Suprapubic skin (tissue), 4 donors: ENCODE results near the gene RXFP4.

Source experiments
- POLR2A ChIP-seq, 2 donors: fragments of 450-650 bp; IDR thresholded peaks; one replicate each; pipeline ENCODE4 v1.6.1; 2017; ENCODE audit warnings: antibody characterized with exemption in 2 of 2, mild to moderate bottlenecking in 2 of 2, moderate library complexity in 2 of 2
- POLR2AphosphoS5 ChIP-seq, 3 donors: sonication (generic); formaldehyde crosslinking; IDR thresholded peaks; one replicate each; pipeline ENCODE4 v1.6.1; 2017; ENCODE audit warnings: antibody characterized with exemption in 3 of 3

GRCh38 chr1:155957411-155957915 lies 16.0 kb downstream of the RXFP4 start:
- no peak for TF ChIP-seq POLR2AphosphoS5 (IDR thresholded peaks at IDR 0.05)
- no peak for TF ChIP-seq POLR2A (IDR thresholded peaks at IDR 0.05)
